ENCODE measurements around the gene INPP5K.
"Not testable (repeated sequence)": the region's sequence is repeated elsewhere in the genome, so short reads cannot be mapped to it uniquely, and the experiment has no call there.

INPP5K gene

GRCh38 chr17:1447052-1447451, 69.4 kb downstream of the INPP5K start:
- no peak overlapping the region for H3K18ac ChIP-seq (ENCODE audit: low read length)
- no peak overlapping the region for H3K4me3 ChIP-seq (ENCODE audit: low read length)
- no CpG with 5 or more reads among the region's 7 CpGs for WGBS (ENCODE audit: extremely low coverage, insufficient coverage, low lambda C conversion rate)
- no peak overlapping the region for H4K8ac ChIP-seq (ENCODE audit: low read depth, low read length)
- no peak overlapping the region for H3K27ac ChIP-seq (ENCODE audit: low read depth, low read length)
- H3K79me1 ChIP-seq (ENCODE audit: low read length): peaks cover 22% of the 10 kb centered on the region
- H3K36me3 ChIP-seq (ENCODE audit: control insufficient read depth, insufficient read depth, low read length): no peaks in the 10 kb centered on the region
- no peak for DNase-seq
- H2BK5ac ChIP-seq (ENCODE audit: low read length): no peak overlapping the region
- no peak overlapping the region for H3K56ac ChIP-seq (ENCODE audit: low read length)
- H3K27me3 ChIP-seq (ENCODE audit: insufficient read depth, low read length, poor library complexity): no peaks in the 10 kb centered on the region
- no peak overlapping the region for H3K9ac ChIP-seq (ENCODE audit: low read length)
- no peak overlapping the region for H4K5ac ChIP-seq (ENCODE audit: low read length)
- no peaks in the 10 kb centered on the region for H3K4me1 ChIP-seq (ENCODE audit: control insufficient read depth, low read depth, low read length)
- no peak overlapping the region for H3K4ac ChIP-seq (ENCODE audit: low read depth, low read length)
- no peak overlapping the region for H3K23ac ChIP-seq (ENCODE audit: low read length)
- no peak overlapping the region for H2AK5ac ChIP-seq (ENCODE audit: low read length)
- H2BK120ac ChIP-seq (ENCODE audit: low read depth, low read length): no peak overlapping the region
- H3K4me2 ChIP-seq (ENCODE audit: low read length): no peak overlapping the region
- peaks cover 75% of the 10 kb centered on the region for H3K79me2 ChIP-seq (ENCODE audit: control insufficient read depth, insufficient read depth, low read length)
- H2BK15ac ChIP-seq (replicated peaks; ENCODE audit: low read depth): no peak overlapping the region

- H2BK120ac ChIP-seq (ENCODE audit: low read depth, low read length): no peak overlapping the region
- no peaks in the 10 kb centered on the region for H3K27me3 ChIP-seq (ENCODE audit: insufficient read depth, low read length, poor library complexity)
- no peak for DNase-seq
- H3K56ac ChIP-seq (ENCODE audit: low read length): no peak overlapping the region
- no peak overlapping the region for H3K18ac ChIP-seq (ENCODE audit: low read length)
- no peak overlapping the region for H3K4ac ChIP-seq (ENCODE audit: low read depth, low read length)
- H3K4me2 ChIP-seq (ENCODE audit: low read length): no peak overlapping the region
- WGBS (ENCODE audit: extremely low coverage, insufficient coverage, low lambda C conversion rate): no CpG with 5 or more reads among the region's 12 CpGs
- H4K5ac ChIP-seq (ENCODE audit: low read length): no peak overlapping the region
- H3K27ac ChIP-seq (ENCODE audit: low read depth, low read length): no peak overlapping the region
- H2BK5ac ChIP-seq (ENCODE audit: low read length): no peak overlapping the region
- no peak overlapping the region for H2AK5ac ChIP-seq (ENCODE audit: low read length)
- no peak overlapping the region for H4K8ac ChIP-seq (ENCODE audit: low read depth, low read length)
- H3K23ac ChIP-seq (ENCODE audit: low read length): no peak overlapping the region
- H2BK15ac ChIP-seq (replicated peaks; ENCODE audit: low read depth): no peak overlapping the region
- no peaks in the 10 kb centered on the region for H3K36me3 ChIP-seq (ENCODE audit: control insufficient read depth, insufficient read depth, low read length)
- H3K79me1 ChIP-seq (ENCODE audit: low read length): peaks cover 21% of the 10 kb centered on the region
- no peak overlapping the region for H3K4me3 ChIP-seq (ENCODE audit: low read length)
- H3K79me2 ChIP-seq (ENCODE audit: control insufficient read depth, insufficient read depth, low read length): peaks cover 71% of the 10 kb centered on the region
- no peaks in the 10 kb centered on the region for H3K4me1 ChIP-seq (ENCODE audit: control insufficient read depth, low read depth, low read length)
- no peak overlapping the region for H3K9ac ChIP-seq (ENCODE audit: low read length)
Observed at GRCh38 chr17:1446201-1446600, 70.2 kb downstream of the INPP5K start.

GRCh38 chr17:1445695-1446094, 70.7 kb downstream of the INPP5K start:
- H4K8ac ChIP-seq (ENCODE audit: low read depth, low read length); DNase-seq; H4K5ac ChIP-seq (ENCODE audit: low read length); H3K4me3 ChIP-seq (ENCODE audit: low read length); H3K18ac ChIP-seq (ENCODE audit: low read length); H3K23ac ChIP-seq (ENCODE audit: low read length); H3K56ac ChIP-seq (ENCODE audit: low read length); H3K4me2 ChIP-seq (ENCODE audit: low read length); H2BK15ac ChIP-seq (replicated peaks; ENCODE audit: low read depth); H2AK5ac ChIP-seq (ENCODE audit: low read length); H2BK5ac ChIP-seq (ENCODE audit: low read length); H3K27ac ChIP-seq (ENCODE audit: low read depth, low read length); H3K36me3 ChIP-seq (ENCODE audit: control insufficient read depth, insufficient read depth, low read length); H3K9ac ChIP-seq (ENCODE audit: low read length); H2BK120ac ChIP-seq (ENCODE audit: low read depth, low read length); H3K27me3 ChIP-seq (ENCODE audit: insufficient read depth, low read length, poor library complexity); H3K4ac ChIP-seq (ENCODE audit: low read depth, low read length); H3K4me1 ChIP-seq (ENCODE audit: control insufficient read depth, low read depth, low read length): not testable (repeated sequence)
- Histone ChIP-seq H3K79me1 (ENCODE audit: low read length) (peaks cover 22% of the 10 kb centered on the region), H3K79me2 (ENCODE audit: control insufficient read depth, insufficient read depth, low read length) (peaks cover 70% of the 10 kb centered on the region)
- no CpG with 5 or more reads among the region's 4 CpGs for WGBS (ENCODE audit: extremely low coverage, insufficient coverage, low lambda C conversion rate)

All from mesendoderm (in vitro differentiated cells).